Measurements from ENCODE around the gene THBS3. TPM values are rescaled to one million over a fixed set of nuclear protein-coding genes. Genes with fewer than 3 reads are reported as not detected.
"Not testable (repeated sequence)": the region's sequence is repeated elsewhere in the genome, so short reads cannot be mapped to it uniquely, and the experiment has no call there.

The THBS3 gene
- total RNA-seq, 2 donors from 2014 or later, result 10.9 to 11.2 TPM

- H3K9me3 ChIP-seq, result no peaks in the 10 kb centered on the region
- peaks cover 3 to 26% of the 10 kb centered on the region in 2 donors for H3K4me1 ChIP-seq
- H3K4me3 ChIP-seq, result peak overlapping the region; percentile 31 to 45
- H3K36me3 ChIP-seq, result peaks cover 7% of the 10 kb centered on the region
- no peak for TF ChIP-seq CTCF (IDR thresholded peaks at IDR 0.05)
- peak; percentile 86 for DNase-seq (ENCODE audit: low spot score)
- no peaks in the 10 kb centered on the region for H3K27me3 ChIP-seq
- peak overlapping the region; percentile 12 to 35 for H3K27ac ChIP-seq
Observed at GRCh38 chr1:155241069-155241679, 33.5 kb upstream of the THBS3 start.

DNA sequence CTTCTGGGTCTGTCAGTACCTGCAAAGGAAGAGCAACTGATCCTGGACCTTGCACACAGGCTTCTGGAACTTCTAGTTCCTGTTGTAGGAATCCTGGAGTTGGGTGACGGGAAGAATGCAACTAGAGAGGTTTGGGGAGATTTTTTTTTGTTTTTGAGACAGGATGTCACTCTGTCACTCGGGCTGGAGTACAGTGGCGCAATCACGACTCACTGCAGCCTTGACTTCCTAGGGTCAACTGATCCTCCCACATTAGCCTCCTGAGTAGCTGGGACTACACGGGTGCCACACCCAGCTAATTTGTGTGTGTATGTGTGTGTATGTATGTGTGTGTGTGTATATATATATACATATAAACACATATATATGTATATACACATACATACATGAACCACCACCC, 28.8 kb upstream of the THBS3 start:
- Histone ChIP-seq H3K4me1 (peaks cover 0 to 23% of the 10 kb centered on the region in 2 donors), H3K27ac (no peak overlapping the region), H3K4me3 (no peak overlapping the region), H3K27me3 (no peaks in the 10 kb centered on the region), H3K36me3 (peaks cover 10% of the 10 kb centered on the region), H3K9me3 (no peaks in the 10 kb centered on the region)
- no peak for TF ChIP-seq CTCF (IDR thresholded peaks at IDR 0.05)
- no peak for DNase-seq (ENCODE audit: low spot score)

GRCh38 chr1:155235375-155235774, 27.7 kb upstream of the THBS3 start:
- Histone ChIP-seq H3K4me1 (peaks cover 0 to 16% of the 10 kb centered on the region in 2 donors), H3K36me3 (peaks cover 10% of the 10 kb centered on the region)
- DNase-seq (ENCODE audit: low spot score); H3K4me3 ChIP-seq; H3K27ac ChIP-seq; H3K9me3 ChIP-seq; H3K27me3 ChIP-seq: not testable (repeated sequence)

DNA sequence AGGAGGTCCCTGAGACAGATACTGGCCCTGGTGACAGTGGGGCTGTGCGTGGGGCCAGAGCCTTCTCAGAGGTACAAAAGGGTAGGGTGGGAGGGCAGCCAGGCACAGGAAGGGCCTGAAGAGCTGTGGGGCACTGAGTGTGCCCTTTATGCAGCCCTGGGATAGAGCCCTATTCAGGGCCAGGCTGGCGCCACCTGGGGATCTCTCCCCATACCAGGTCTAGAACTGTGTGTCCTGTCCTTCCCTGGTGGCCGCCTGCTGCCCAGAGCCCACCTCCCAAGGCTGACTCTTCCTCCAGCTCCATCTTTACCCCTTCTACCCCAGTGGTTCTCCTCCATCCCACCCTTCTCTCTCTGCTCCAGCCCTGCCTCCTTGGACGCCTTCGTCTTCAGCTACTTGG, 25.8 kb upstream of the THBS3 start:
- H3K4me3 ChIP-seq; H3K27me3 ChIP-seq; DNase-seq (ENCODE audit: low spot score); H3K27ac ChIP-seq; H3K9me3 ChIP-seq: not testable (repeated sequence)
- H3K4me1 ChIP-seq, result peaks cover 0 to 12% of the 10 kb centered on the region in 2 donors
- H3K36me3 ChIP-seq, result peaks cover 10% of the 10 kb centered on the region

DNA sequence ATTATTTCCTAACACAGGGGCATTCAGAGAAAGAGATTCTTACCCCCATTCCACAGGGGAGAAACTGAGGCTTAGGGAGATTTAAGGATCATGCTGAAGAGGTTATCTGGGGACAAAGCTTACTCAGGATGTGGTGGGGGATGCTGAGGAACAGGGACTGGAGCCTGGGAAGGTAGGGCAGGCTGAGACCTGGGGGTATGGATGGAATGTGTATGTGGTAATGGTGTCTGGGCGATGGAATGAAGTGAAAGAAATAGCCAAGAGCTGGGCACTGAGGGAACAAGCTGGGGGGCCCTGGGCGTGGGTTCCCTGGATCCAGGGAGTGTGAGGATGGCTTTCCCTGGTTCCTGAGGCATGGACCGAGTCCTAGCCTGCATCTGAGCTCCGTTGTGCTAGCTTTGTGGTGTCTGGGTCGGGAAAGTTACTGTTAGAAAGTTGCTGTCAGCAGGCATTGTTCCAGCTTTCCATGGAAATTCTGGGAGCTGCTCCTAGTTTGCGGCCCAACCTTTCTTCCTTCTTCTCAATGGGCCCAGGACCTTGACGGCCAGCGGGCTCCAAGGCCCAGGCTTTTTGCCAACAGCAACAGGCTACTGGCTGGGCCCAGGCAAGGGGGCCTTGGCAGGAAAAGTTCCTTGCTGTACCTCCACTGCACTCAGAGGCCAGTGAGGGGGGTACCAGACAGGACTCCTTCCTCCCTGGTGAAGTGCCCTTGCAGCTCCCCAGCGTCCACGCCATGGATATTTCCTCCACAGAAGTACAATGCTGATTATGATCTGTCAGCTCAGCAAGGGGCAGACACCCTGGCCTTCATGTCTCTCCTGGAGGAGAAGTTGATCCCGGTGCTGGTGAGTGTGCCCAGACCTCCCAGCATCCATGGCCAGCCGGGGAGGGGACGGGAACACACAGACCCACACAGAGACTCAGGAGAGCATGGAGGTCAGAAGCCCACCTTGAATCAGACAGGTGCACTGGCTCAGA, 24.6 kb upstream of the THBS3 start:
- not testable (repeated sequence) for DNase-seq (ENCODE audit: low spot score); H3K4me3 ChIP-seq; H3K27me3 ChIP-seq; H3K36me3 ChIP-seq; H3K9me3 ChIP-seq
- Histone ChIP-seq H3K4me1 (peaks cover 0 to 17% of the 10 kb centered on the region in 2 donors), H3K27ac (peak overlapping the region in 1 of 2 donors; percentile 51)

DNA sequence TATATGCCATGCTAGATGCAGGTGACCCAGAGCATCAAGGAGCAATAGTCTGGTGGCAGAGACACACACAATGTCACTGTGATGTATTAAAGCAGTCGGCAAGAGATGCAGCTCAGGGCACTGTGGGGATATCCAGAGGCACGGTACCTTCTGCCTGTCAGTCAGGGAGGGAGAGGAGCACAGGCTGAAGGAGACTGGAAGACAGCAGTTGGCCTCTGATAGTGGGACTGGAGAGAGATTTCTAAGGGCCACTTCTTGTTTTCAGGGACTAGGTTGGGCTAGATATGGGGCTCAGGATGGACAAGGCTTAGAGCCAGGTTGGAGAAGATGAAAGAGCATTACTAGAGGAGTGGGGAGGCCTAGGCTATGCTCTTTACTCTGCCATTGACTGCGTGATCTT, 23.6 kb upstream of the THBS3 start:
- not testable (repeated sequence) for H3K9me3 ChIP-seq; H3K27me3 ChIP-seq; H3K4me3 ChIP-seq; H3K27ac ChIP-seq; DNase-seq (ENCODE audit: low spot score); H3K36me3 ChIP-seq
- H3K4me1 ChIP-seq, result peaks cover 0 to 24% of the 10 kb centered on the region in 2 donors

- peaks cover 0 to 26% of the 10 kb centered on the region in 2 donors for H3K4me1 ChIP-seq
- H3K36me3 ChIP-seq, result no peaks in the 10 kb centered on the region
- peak overlapping the region in 1 of 2 donors; percentile 63 for H3K4me3 ChIP-seq
- no peak for DNase-seq (ENCODE audit: low spot score)
- H3K27ac ChIP-seq, result peak overlapping the region; percentile 77 to 88
- no peaks in the 10 kb centered on the region for H3K27me3 ChIP-seq
- no peaks in the 10 kb centered on the region for H3K9me3 ChIP-seq
- no peak for TF ChIP-seq CTCF (IDR thresholded peaks at IDR 0.05)
Observed at GRCh38 chr1:155228096-155228427, 20.4 kb upstream of the THBS3 start.
